Brain pericyte (primary cell): ENCODE measurements around the gene RABGAP1L.

Experiments
- DNase-seq: peaks from one replicate; pipeline ENCODE4 v3.0.0-alpha.2; 2012; ENCODE audit warnings: low read depth, low spot score

The RABGAP1L gene

GRCh38 chr1:174744886-174745285 lies 585.6 kb downstream of the RABGAP1L start:
- no peak for DNase-seq

- no peak for DNase-seq
Observed at GRCh38 chr1:174746024-174746808, 586.9 kb downstream of the RABGAP1L start.

- DNase-seq, result no peak
Observed at GRCh38 chr1:174747613-174748012, 588.3 kb downstream of the RABGAP1L start.

- no peak for DNase-seq
Observed at GRCh38 chr1:174748586-174748985, 589.3 kb downstream of the RABGAP1L start.

GRCh38 chr1:174753131-174753530 lies 593.8 kb downstream of the RABGAP1L start:
- no peak for DNase-seq

GRCh38 chr1:174761335-174761734 lies 602.0 kb downstream of the RABGAP1L start:
- DNase-seq, result no peak

GRCh38 chr1:174761901-174762585 lies 602.7 kb downstream of the RABGAP1L start:
- DNase-seq, result no peak

- DNase-seq, result no peak
Observed at GRCh38 chr1:174764191-174764590, 604.9 kb downstream of the RABGAP1L start.

- no peak for DNase-seq
Observed at GRCh38 chr1:174766727-174767126, 607.4 kb downstream of the RABGAP1L start.

- no peak for DNase-seq
Observed at GRCh38 chr1:174768516-174768915, 609.2 kb downstream of the RABGAP1L start.

- no peak for DNase-seq
Observed at GRCh38 chr1:174768949-174769348, 609.6 kb downstream of the RABGAP1L start.

- no peak for DNase-seq
Observed at GRCh38 chr1:174769961-174770549, 610.7 kb downstream of the RABGAP1L start.

- DNase-seq, result no peak
Observed at GRCh38 chr1:174775621-174776020, 616.3 kb downstream of the RABGAP1L start.

GRCh38 chr1:174777262-174777661 lies 617.9 kb downstream of the RABGAP1L start:
- DNase-seq, result no peak

- no peak for DNase-seq
Observed at GRCh38 chr1:174785510-174785909, 626.2 kb downstream of the RABGAP1L start.

- DNase-seq, result no peak
Observed at GRCh38 chr1:174786358-174786757, 627.0 kb downstream of the RABGAP1L start.

- no peak for DNase-seq
Observed at GRCh38 chr1:174786760-174787159, 627.4 kb downstream of the RABGAP1L start.

GRCh38 chr1:174788981-174789380 lies 629.7 kb downstream of the RABGAP1L start:
- DNase-seq, result no peak

GRCh38 chr1:174789399-174789798 lies 630.1 kb downstream of the RABGAP1L start:
- DNase-seq, result no peak

- DNase-seq, result no peak
Observed at GRCh38 chr1:174791863-174792262, 632.5 kb downstream of the RABGAP1L start.

GRCh38 chr1:174794861-174795260 lies 635.5 kb downstream of the RABGAP1L start:
- no peak for DNase-seq

- no peak for DNase-seq
Observed at GRCh38 chr1:174795806-174796205, 636.5 kb downstream of the RABGAP1L start.

GRCh38 chr1:174797398-174797797 lies 638.1 kb downstream of the RABGAP1L start:
- no peak for DNase-seq
